HepG2 (cell line): ENCODE data around the gene KIR3DL2. TPM values are rescaled to one million over a fixed set of nuclear protein-coding genes. Genes with fewer than 3 reads are reported as not detected.

Experiments used
- ATAC-seq: fragments of 200-7000 bp; cut with Tn5 transposase; 3 replicates; pipeline ENCODE4 v1.9.1; 2020; ENCODE audit warnings: mild to moderate bottlenecking, moderate library complexity
- BruUV-seq: library from RNA; stranded (reverse); fragments of 400-500 nt; replicated peaks from 2 replicates; lab custom pipeline; 2021; lab: Mats Ljungman, UMichigan
- CTCF ChIA-PET: fragments of 300-600 bp; formaldehyde crosslinking; extraction: SDS; loops from one replicate; lab custom pipeline; 2021; ENCODE audit warnings: low total read pairs, inconsistent platforms, low intra/inter-chr PET ratio; lab: Yijun Ruan, JAX
- POLR2A ChIA-PET: fragments of 350-600 bp; sonication (Branson Sonifier 250); formaldehyde crosslinking; loops from one replicate; lab custom pipeline; 2020; ENCODE audit warnings: antibody characterized with exemption, inconsistent platforms; lab: Yijun Ruan, JAX
- DNase-seq: peaks from one replicate; pipeline ENCODE4 v3.0.0-alpha.2; 2015; ENCODE audit warnings: low spot score
- FAIRE-seq: peaks from 3 replicates; lab custom pipeline; 2011; peaks lifted over from hg19 to GRCh38; lab: Jason Lieb, UNC
- H2AFZ ChIP-seq: one replicate; pipeline ENCODE4 v1.6.1; 2011; ENCODE audit warnings: low read length, inconsistent platforms
- H3K27ac ChIP-seq: fragments of 300-600 bp; 3 replicates; pipeline ENCODE4 v1.8.0; 2011; ENCODE audit warnings: mixed run types, mild to moderate bottlenecking, mixed read lengths, low read length, inconsistent platforms; ENCODE audit not compliant: insufficient read depth; ENCODE audit errors: extremely low read length
- H3K27me3 ChIP-seq, 2 experiments: fragments of 200-600 bp in 1 of 2; 2 replicates in 1 of 2; 3 replicates in 1 of 2; pipeline versions ENCODE4 v1.6.0 to v1.8.0; 2011; ENCODE audit warnings: low read length in 2 of 2, mild to moderate bottlenecking in 2 of 2, moderate library complexity in 2 of 2, inconsistent platforms in 1 of 2; ENCODE audit not compliant: insufficient read depth in 2 of 2, control insufficient read depth in 1 of 2
- H3K36me3 ChIP-seq, 2 experiments: fragments of 200-600 bp in 1 of 2; replicated peaks in 1 of 2; 2 replicates in 1 of 2; 3 replicates in 1 of 2; pipeline versions ENCODE4 v1.5.1 to v1.8.0; 2011; ENCODE audit warnings: low read length in 2 of 2, inconsistent platforms in 1 of 2; ENCODE audit not compliant: insufficient read depth in 2 of 2, control insufficient read depth in 1 of 2
- H3K4me1 ChIP-seq: 2 replicates; pipeline ENCODE4 v1.5.1; 2012; ENCODE audit warnings: low read length, inconsistent platforms; ENCODE audit not compliant: insufficient read depth
- H3K4me2 ChIP-seq: 2 replicates; pipeline ENCODE4 v1.6.0; 2011; ENCODE audit warnings: low read depth, low read length, inconsistent platforms
- H3K4me3 ChIP-seq, 3 experiments: fragments of 200-600 bp in 1 of 3; sonication (generic), shearing (Covaris generic) in 1 of 3; replicated peaks in 1 of 3; 2 replicates each; pipeline ENCODE4 v1.5.1; 2011 to 2016; ENCODE audit warnings: low read length in 3 of 3, inconsistent platforms in 2 of 3, low read depth in 2 of 3, mild to moderate bottlenecking in 2 of 3, control low read depth in 1 of 3, mixed read lengths in 1 of 3; ENCODE audit not compliant: insufficient read depth in 1 of 3
- H3K79me2 ChIP-seq: one replicate; pipeline ENCODE4 v1.6.1; 2011; ENCODE audit warnings: low read length, inconsistent platforms; ENCODE audit not compliant: insufficient read depth
- H3K9ac ChIP-seq: 2 replicates; pipeline ENCODE4 v1.6.0; 2011; ENCODE audit warnings: mild to moderate bottlenecking, low read depth, low read length, inconsistent platforms; ENCODE audit not compliant: insufficient read depth
- H3K9me3 ChIP-seq: 2 replicates; pipeline ENCODE4 v1.5.1; 2012; ENCODE audit warnings: mild to moderate bottlenecking, low read length
- H4K20me1 ChIP-seq: 2 replicates; pipeline ENCODE4 v1.6.0; 2011; ENCODE audit warnings: inconsistent platforms, mild to moderate bottlenecking, low read length, moderate library complexity; ENCODE audit not compliant: insufficient read depth
- HDAC2 ChIP-seq: sonication (generic); formaldehyde crosslinking; IDR thresholded peaks from 2 replicates; pipeline ENCODE4 v1.4.0; 2020; ENCODE audit warnings: missing genetic modification reagents
- NFIB ChIP-seq: sonication (generic); formaldehyde crosslinking; IDR thresholded peaks from 2 replicates; pipeline ENCODE4 v1.9.0; 2021; ENCODE audit warnings: missing genetic modification reagents, mild to moderate bottlenecking, borderline replicate concordance
- NFRKB ChIP-seq: fragments of 450-650 bp; IDR thresholded peaks from 2 replicates; pipeline ENCODE4 v1.6.1; 2017
- STAG1 ChIP-seq: sonication (generic); formaldehyde crosslinking; IDR thresholded peaks from 2 replicates; pipeline ENCODE4 v1.4.0; 2020; ENCODE audit warnings: missing genetic modification reagents
- ZFP1 ChIP-seq: IDR thresholded peaks from 2 replicates; pipeline ENCODE4 v1.6.1; 2016
- ZNF354B ChIP-seq: sonication (generic); formaldehyde crosslinking; IDR thresholded peaks from 2 replicates; pipeline ENCODE4 v1.8.0; 2022; ENCODE audit warnings: mild to moderate bottlenecking, missing genetic modification reagents
- ZNF441 ChIP-seq: sonication (generic); formaldehyde crosslinking; IDR thresholded peaks from 2 replicates; pipeline ENCODE4 v1.7.0; 2021; ENCODE audit warnings: missing genetic modification reagents, borderline replicate concordance
- WGBS: methylation state at CpG from one replicate; pipeline ENCODE4 v1.1.6; 2017; ENCODE audit warnings: low lambda C conversion rate; 5-methylcytosine and 5-hydroxymethylcytosine counted together
- in situ Hi-C: cut with HindIII; loops from 2 replicates; pipeline ENCODE4 v1.10.0; 2017; ENCODE audit warnings: low pct_unique_long_range_greater_than_20kb; ENCODE audit not compliant: extremely low pct_ligation_motif_present
- intact Hi-C: fragments of 100-400 bp; cut with micrococcal nuclease; formaldehyde crosslinking; loops from one replicate; pipeline ENCODE4 v1.10.0; 2022; ENCODE audit not compliant: unreplicated experiment
- polyA plus RNA-seq, 8 experiments: library from polyadenylated mRNA; depleted of rRNA in 3 of 8; stranded (reverse) in 7 of 8; unstranded in 1 of 8; fragments of >200 nt; fragmentation: Illumina TruSeq in 4 of 8; extraction: Trizol in 4 of 8; gene quantifications; 2 replicates each; pipeline versions ENCODE4 v1.2.1 to v1.2.3, GENCODE V29; 2011 to 2016; ENCODE audit warnings: low read depth in 4 of 8, missing spikeins in 1 of 8, mixed read lengths in 1 of 8; ENCODE audit not compliant: insufficient read depth in 1 of 8
- total RNA-seq, 5 experiments: library from RNA; depleted of rRNA; stranded (reverse); fragments of >200 nt; fragmentation: Illumina TruSeq; extraction: Trizol; gene quantifications; 2 replicates each; pipeline ENCODE4 v1.2.3, GENCODE V29; 2016; ENCODE audit warnings: low read depth in 1 of 5
- TF ChIP-seq, protein P1 (sequence below): sonication (generic); formaldehyde crosslinking; IDR thresholded peaks from 2 replicates; pipeline ENCODE4 v1.5.0; 2020; ENCODE audit warnings: mild to moderate bottlenecking, missing genetic modification reagents
- TF ChIP-seq, protein P2 (sequence below): sonication (generic); formaldehyde crosslinking; IDR thresholded peaks from 2 replicates; pipeline ENCODE4 v1.5.0; 2020; ENCODE audit warnings: mild to moderate bottlenecking, missing genetic modification reagents

KIR3DL2 gene
- total and polyA plus RNA-seq, 2 of the 13 experiments (the other 11 are each of a cell fraction or from before 2014, with no cell fraction given) = not detected

DNA sequence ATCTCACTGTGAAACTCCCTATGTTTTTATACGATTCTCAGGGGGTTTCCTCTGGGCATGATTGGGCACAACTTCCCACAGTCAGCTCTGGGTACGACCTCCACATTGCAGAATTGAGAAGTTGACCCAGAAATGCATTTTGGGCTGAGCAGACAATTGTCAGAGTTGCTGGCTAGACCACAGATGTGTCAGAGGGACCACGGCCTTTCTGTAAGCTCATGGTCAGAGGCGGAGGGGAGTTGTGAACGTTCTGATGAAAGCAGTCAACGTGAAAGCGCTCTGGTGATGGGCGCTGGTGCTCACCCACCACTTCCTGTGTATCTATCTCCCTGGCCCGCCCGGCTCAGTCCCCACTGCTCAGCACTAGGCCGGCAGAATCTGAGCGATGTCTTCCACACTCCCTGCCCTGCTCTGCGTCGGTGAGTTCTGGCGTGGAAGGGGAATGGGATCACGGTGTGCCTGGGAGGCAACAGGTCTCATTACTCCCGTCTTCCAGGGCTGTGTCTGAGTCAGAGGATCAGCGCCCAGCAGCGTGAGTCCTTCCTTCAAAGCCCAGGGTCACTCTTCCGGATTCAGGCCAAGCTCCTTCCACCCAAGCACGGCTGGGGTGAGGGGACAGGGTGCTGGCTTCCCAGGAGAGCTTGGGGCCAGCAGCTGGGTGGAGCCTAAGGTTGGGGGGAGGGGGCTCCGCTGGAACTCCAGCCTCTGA, 55.7 kb downstream of the KIR3DL2 start, which contains the start of gene NCR1:
Gene NCR1 (plus strand): TSS at position 346 of the 709 bp plus-strand sequence. CDS start 40 bp downstream, at position 386.
- TF ChIP-seq NFRKB (no peak), HDAC2 (CRISPR knock-in tag) (no peak), STAG1 (CRISPR knock-in tag) (no peak), ZNF354B (no peak), ZNF441 (CRISPR knock-in tag) (no peak), NFIB (no peak), ZFP1 (no peak)
- TF ChIP-seq, protein P1, sequence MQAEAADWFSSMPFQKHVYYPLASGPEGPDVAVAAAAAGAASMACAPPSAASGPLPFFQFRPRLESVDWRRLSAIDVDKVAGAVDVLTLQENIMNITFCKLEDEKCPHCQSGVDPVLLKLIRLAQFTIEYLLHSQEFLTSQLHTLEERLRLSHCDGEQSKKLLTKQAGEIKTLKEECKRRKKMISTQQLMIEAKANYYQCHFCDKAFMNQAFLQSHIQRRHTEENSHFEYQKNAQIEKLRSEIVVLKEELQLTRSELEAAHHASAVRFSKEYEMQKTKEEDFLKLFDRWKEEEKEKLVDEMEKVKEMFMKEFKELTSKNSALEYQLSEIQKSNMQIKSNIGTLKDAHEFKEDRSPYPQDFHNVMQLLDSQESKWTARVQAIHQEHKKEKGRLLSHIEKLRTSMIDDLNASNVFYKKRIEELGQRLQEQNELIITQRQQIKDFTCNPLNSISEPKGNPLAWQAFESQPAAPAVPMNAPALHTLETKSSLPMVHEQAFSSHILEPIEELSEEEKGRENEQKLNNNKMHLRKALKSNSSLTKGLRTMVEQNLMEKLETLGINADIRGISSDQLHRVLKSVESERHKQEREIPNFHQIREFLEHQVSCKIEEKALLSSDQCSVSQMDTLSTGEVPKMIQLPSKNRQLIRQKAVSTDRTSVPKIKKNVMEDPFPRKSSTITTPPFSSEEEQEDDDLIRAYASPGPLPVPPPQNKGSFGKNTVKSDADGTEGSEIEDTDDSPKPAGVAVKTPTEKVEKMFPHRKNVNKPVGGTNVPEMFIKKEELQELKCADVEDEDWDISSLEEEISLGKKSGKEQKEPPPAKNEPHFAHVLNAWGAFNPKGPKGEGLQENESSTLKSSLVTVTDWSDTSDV = no peak
- TF ChIP-seq, protein P2, sequence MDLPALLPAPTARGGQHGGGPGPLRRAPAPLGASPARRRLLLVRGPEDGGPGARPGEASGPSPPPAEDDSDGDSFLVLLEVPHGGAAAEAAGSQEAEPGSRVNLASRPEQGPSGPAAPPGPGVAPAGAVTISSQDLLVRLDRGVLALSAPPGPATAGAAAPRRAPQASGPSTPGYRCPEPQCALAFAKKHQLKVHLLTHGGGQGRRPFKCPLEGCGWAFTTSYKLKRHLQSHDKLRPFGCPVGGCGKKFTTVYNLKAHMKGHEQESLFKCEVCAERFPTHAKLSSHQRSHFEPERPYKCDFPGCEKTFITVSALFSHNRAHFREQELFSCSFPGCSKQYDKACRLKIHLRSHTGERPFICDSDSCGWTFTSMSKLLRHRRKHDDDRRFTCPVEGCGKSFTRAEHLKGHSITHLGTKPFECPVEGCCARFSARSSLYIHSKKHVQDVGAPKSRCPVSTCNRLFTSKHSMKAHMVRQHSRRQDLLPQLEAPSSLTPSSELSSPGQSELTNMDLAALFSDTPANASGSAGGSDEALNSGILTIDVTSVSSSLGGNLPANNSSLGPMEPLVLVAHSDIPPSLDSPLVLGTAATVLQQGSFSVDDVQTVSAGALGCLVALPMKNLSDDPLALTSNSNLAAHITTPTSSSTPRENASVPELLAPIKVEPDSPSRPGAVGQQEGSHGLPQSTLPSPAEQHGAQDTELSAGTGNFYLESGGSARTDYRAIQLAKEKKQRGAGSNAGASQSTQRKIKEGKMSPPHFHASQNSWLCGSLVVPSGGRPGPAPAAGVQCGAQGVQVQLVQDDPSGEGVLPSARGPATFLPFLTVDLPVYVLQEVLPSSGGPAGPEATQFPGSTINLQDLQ (CRISPR knock-in tag) = no peak
- TF ChIP-seq, all 625 proteins: peak for 0
- no peak within 1 kb of the TSS for H2AFZ ChIP-seq
- H3K27me3 ChIP-seq = peaks cover 2 to 11% of the 10 kb centered on the region in 2 experiments; a peak in 2 of 5 replicates
- peak; percentile 30; the same call in 2 of the 3 replicates for ATAC-seq
- H3K36me3 ChIP-seq = no peaks in the 10 kb centered on the region
- POLR2A ChIA-PET = no interaction called here
- no peak within 1 kb of the TSS for H3K27ac ChIP-seq
- DNase-seq = no peak
- H3K9me3 ChIP-seq = no peaks in the 10 kb centered on the region
- no peak within 1 kb of the TSS for H3K4me2 ChIP-seq
- no peaks in the 10 kb centered on the region for H3K79me2 ChIP-seq
- no peaks in the 10 kb centered on the region for H4K20me1 ChIP-seq
- H3K4me3 ChIP-seq = no peak within 1 kb of the TSS
- in situ Hi-C loops (no loop called here), intact Hi-C loops (no loop called here)
- CTCF ChIA-PET = no interaction called here
- FAIRE-seq = no peak
- no TSS peak for BruUV-seq
- WGBS = 13% methylated on average over 8 of the region's 22 CpGs
- H3K9ac ChIP-seq = no peak within 1 kb of the TSS
- no peaks in the 10 kb centered on the region for H3K4me1 ChIP-seq
